ENCODE data around the gene DDR2.

The DDR2 gene

GRCh38 chr1:162823771-162824525, 191.7 kb downstream of the DDR2 start:
- Histone ChIP-seq H2AFZ (ENCODE audit: low read length) (no peak overlapping the region), H3K4me3 (ENCODE audit: low read length) (no peak overlapping the region), H3K27ac (ENCODE audit: low read length) (no peak overlapping the region)

GRCh38 chr1:162829268-162829667, 197.0 kb downstream of the DDR2 start:
- H2AFZ ChIP-seq (ENCODE audit: low read length) = no peak overlapping the region
- no peaks in the 10 kb centered on the region for H3K9me2 ChIP-seq (replicated peaks; ENCODE audit: insufficient read depth, low read length)
- H3K36me3 ChIP-seq (replicated peaks; ENCODE audit: insufficient read depth, low read length) = no peaks in the 10 kb centered on the region
- no peak overlapping the region for H3K27ac ChIP-seq (ENCODE audit: low read length)
- no peak overlapping the region for H3K4me3 ChIP-seq (ENCODE audit: low read length)
- peaks cover 5% of the 10 kb centered on the region for H3F3A ChIP-seq (ENCODE audit: insufficient read depth, low read length)
- H3K27me3 ChIP-seq (replicated peaks; ENCODE audit: insufficient read depth, low read length) = no peaks in the 10 kb centered on the region
- no peak for DNase-seq
- peaks cover 8% of the 10 kb centered on the region for H3K4me1 ChIP-seq (ENCODE audit: low read length)
- no peak overlapping the region for H3K9ac ChIP-seq (ENCODE audit: low read length)
- H3K4me2 ChIP-seq (ENCODE audit: low read depth, low read length) = no peak overlapping the region
- no peak for TF ChIP-seq EZH2 (optimal IDR thresholded peaks at IDR 0.05; ENCODE audit: low read depth, low read length)
- no peak for TF ChIP-seq CTCF (IDR thresholded peaks at IDR 0.05; ENCODE audit: low read length)
- TF ChIP-seq EZH2phosphoT487 (IDR thresholded peaks at IDR 0.05; ENCODE audit: low read length) = no peak
- H3K9me3 ChIP-seq (replicated peaks; ENCODE audit: insufficient read depth, low read length) = no peaks in the 10 kb centered on the region
- H3K79me2 ChIP-seq (ENCODE audit: low read length) = no peaks in the 10 kb centered on the region
- no peaks in the 10 kb centered on the region for H4K20me1 ChIP-seq (ENCODE audit: insufficient read depth, low read length)

More at GRCh38 chr1:162823771-162824525, 191.7 kb downstream of the DDR2 start:
- Histone ChIP-seq H4K20me1 (ENCODE audit: insufficient read depth, low read length) (no peaks in the 10 kb centered on the region), H3K4me2 (ENCODE audit: low read depth, low read length) (no peak overlapping the region), H3K79me2 (ENCODE audit: low read length) (no peaks in the 10 kb centered on the region), H3K9ac (ENCODE audit: low read length) (no peak overlapping the region), H3K36me3 (replicated peaks; ENCODE audit: insufficient read depth, low read length) (no peaks in the 10 kb centered on the region), H3K27me3 (replicated peaks; ENCODE audit: insufficient read depth, low read length) (no peaks in the 10 kb centered on the region), H3F3A (ENCODE audit: insufficient read depth, low read length) (no peaks in the 10 kb centered on the region), H3K9me3 (replicated peaks; ENCODE audit: insufficient read depth, low read length) (no peaks in the 10 kb centered on the region), H3K9me2 (replicated peaks; ENCODE audit: insufficient read depth, low read length) (no peaks in the 10 kb centered on the region), H3K4me1 (ENCODE audit: low read length) (no peaks in the 10 kb centered on the region)
- DNase-seq = no peak
- TF ChIP-seq EZH2 (optimal IDR thresholded peaks at IDR 0.05; ENCODE audit: low read depth, low read length) = no peak
- no peak for TF ChIP-seq CTCF (IDR thresholded peaks at IDR 0.05; ENCODE audit: low read length)
- no peak for TF ChIP-seq EZH2phosphoT487 (IDR thresholded peaks at IDR 0.05; ENCODE audit: low read length)

GRCh38 chr1:162832470-162832869, 200.2 kb downstream of the DDR2 start:
- no peaks in the 10 kb centered on the region for H3K9me2 ChIP-seq (replicated peaks; ENCODE audit: insufficient read depth, low read length)
- no peak overlapping the region for H3K27ac ChIP-seq (ENCODE audit: low read length)
- no peak for DNase-seq
- no peaks in the 10 kb centered on the region for H3K79me2 ChIP-seq (ENCODE audit: low read length)
- no peak overlapping the region for H3K4me3 ChIP-seq (ENCODE audit: low read length)
- H3K4me2 ChIP-seq (ENCODE audit: low read depth, low read length) = no peak overlapping the region
- H3K4me1 ChIP-seq (ENCODE audit: low read length) = peaks cover 38% of the 10 kb centered on the region
- TF ChIP-seq EZH2phosphoT487 (IDR thresholded peaks at IDR 0.05; ENCODE audit: low read length) = no peak
- TF ChIP-seq CTCF (IDR thresholded peaks at IDR 0.05; ENCODE audit: low read length) = no peak
- TF ChIP-seq EZH2 (optimal IDR thresholded peaks at IDR 0.05; ENCODE audit: low read depth, low read length) = no peak
- no peaks in the 10 kb centered on the region for H3K9me3 ChIP-seq (replicated peaks; ENCODE audit: insufficient read depth, low read length)
- no peaks in the 10 kb centered on the region for H4K20me1 ChIP-seq (ENCODE audit: insufficient read depth, low read length)
- H3K9ac ChIP-seq (ENCODE audit: low read length) = no peak overlapping the region
- no peaks in the 10 kb centered on the region for H3K27me3 ChIP-seq (replicated peaks; ENCODE audit: insufficient read depth, low read length)
- H3F3A ChIP-seq (ENCODE audit: insufficient read depth, low read length) = peaks cover 37% of the 10 kb centered on the region
- no peak overlapping the region for H2AFZ ChIP-seq (ENCODE audit: low read length)
- H3K36me3 ChIP-seq (replicated peaks; ENCODE audit: insufficient read depth, low read length) = no peaks in the 10 kb centered on the region
